SK-N-SH (cell line): Measurements from ENCODE around the gene SINHCAF.

Experiments
- CHD2 ChIP-seq: fragments of 150-350 bp; IDR thresholded peaks from 2 replicates; pipeline ENCODE4 v1.6.1; 2018; ENCODE audit warnings: low read length; ENCODE audit not compliant: partially characterized antibody
- EZH2phosphoT487 ChIP-seq: fragments of 200-600 bp; sonication (generic); IDR thresholded peaks from 2 replicates; pipeline ENCODE4 v1.6.1; 2017; ENCODE audit warnings: low read depth, mixed run types, mild to moderate bottlenecking, antibody characterized with exemption, moderate library complexity, borderline replicate concordance
- NFIC ChIP-seq: IDR thresholded peaks from 2 replicates; pipeline ENCODE4 v1.4.0; 2012; ENCODE audit warnings: borderline replicate concordance
- REST ChIP-seq: IDR thresholded peaks from 2 replicates; pipeline ENCODE4 v1.6.1; 2012; ENCODE audit warnings: mild to moderate bottlenecking, low read depth, low read length, moderate library complexity
- RXRA ChIP-seq: IDR thresholded peaks from 2 replicates; pipeline ENCODE4 v1.4.0; 2012; ENCODE audit warnings: low read depth, mild to moderate bottlenecking, borderline replicate concordance
- TAF1 ChIP-seq: IDR thresholded peaks from 2 replicates; pipeline ENCODE4 v1.6.1; 2012; ENCODE audit warnings: low read depth, mild to moderate bottlenecking, low read length, moderate library complexity, borderline replicate concordance
- TF ChIP-seq, protein P1 (sequence below): fragments of 200-600 bp; sonication (generic); IDR thresholded peaks from 2 replicates; pipeline ENCODE4 v1.6.1; 2017; ENCODE audit warnings: antibody characterized with exemption, mild to moderate bottlenecking, moderate library complexity
- TF ChIP-seq, protein P2 (sequence below): IDR thresholded peaks from 2 replicates; pipeline ENCODE4 v1.4.0; 2012; ENCODE audit warnings: low read depth, borderline replicate concordance

- TF ChIP-seq CHD2 (no peak), RXRA (no peak), TAF1 (no peak), NFIC (no peak), REST (no peak), EZH2phosphoT487 (no peak)
- TF ChIP-seq, protein P1, sequence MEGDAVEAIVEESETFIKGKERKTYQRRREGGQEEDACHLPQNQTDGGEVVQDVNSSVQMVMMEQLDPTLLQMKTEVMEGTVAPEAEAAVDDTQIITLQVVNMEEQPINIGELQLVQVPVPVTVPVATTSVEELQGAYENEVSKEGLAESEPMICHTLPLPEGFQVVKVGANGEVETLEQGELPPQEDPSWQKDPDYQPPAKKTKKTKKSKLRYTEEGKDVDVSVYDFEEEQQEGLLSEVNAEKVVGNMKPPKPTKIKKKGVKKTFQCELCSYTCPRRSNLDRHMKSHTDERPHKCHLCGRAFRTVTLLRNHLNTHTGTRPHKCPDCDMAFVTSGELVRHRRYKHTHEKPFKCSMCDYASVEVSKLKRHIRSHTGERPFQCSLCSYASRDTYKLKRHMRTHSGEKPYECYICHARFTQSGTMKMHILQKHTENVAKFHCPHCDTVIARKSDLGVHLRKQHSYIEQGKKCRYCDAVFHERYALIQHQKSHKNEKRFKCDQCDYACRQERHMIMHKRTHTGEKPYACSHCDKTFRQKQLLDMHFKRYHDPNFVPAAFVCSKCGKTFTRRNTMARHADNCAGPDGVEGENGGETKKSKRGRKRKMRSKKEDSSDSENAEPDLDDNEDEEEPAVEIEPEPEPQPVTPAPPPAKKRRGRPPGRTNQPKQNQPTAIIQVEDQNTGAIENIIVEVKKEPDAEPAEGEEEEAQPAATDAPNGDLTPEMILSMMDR: no peak
- TF ChIP-seq, protein P2, sequence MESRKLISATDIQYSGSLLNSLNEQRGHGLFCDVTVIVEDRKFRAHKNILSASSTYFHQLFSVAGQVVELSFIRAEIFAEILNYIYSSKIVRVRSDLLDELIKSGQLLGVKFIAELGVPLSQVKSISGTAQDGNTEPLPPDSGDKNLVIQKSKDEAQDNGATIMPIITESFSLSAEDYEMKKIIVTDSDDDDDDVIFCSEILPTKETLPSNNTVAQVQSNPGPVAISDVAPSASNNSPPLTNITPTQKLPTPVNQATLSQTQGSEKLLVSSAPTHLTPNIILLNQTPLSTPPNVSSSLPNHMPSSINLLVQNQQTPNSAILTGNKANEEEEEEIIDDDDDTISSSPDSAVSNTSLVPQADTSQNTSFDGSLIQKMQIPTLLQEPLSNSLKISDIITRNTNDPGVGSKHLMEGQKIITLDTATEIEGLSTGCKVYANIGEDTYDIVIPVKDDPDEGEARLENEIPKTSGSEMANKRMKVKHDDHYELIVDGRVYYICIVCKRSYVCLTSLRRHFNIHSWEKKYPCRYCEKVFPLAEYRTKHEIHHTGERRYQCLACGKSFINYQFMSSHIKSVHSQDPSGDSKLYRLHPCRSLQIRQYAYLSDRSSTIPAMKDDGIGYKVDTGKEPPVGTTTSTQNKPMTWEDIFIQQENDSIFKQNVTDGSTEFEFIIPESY: no peak
Measured at GRCh38 chr12:31362115-31362758, 36.3 kb upstream of the SINHCAF start.
